ENCODE measurements around the gene DACT2.

- TF ChIP-seq IRF1 (CRISPR knock-in tag; IDR thresholded peaks at IDR 0.05; ENCODE audit: borderline replicate concordance), result no peak
- no peak for TF ChIP-seq CTCF (IDR thresholded peaks at IDR 0.05 in 2 of 3, conservative IDR thresholded peaks at IDR 0.05 in 1 of 3; ENCODE audit: insufficient read depth in 2 of 3, low read depth in 1 of 3, low read length in 3 of 3)
- TF ChIP-seq MTA3 (IDR thresholded peaks at IDR 0.05; ENCODE audit: borderline replicate concordance), result no peak
- TF ChIP-seq ZNF311 (CRISPR knock-in tag; IDR thresholded peaks at IDR 0.05), result no peak
- no peak for TF ChIP-seq ATF4 (CRISPR knock-in tag; IDR thresholded peaks at IDR 0.05)
Observed at GRCh38 chr6:168263351-168263905, 56.1 kb downstream of the DACT2 start.
